Kidney (tissue), 14 donors: ENCODE measurements around the gene XRCC4. TPM values are rescaled to one million over a fixed set of nuclear protein-coding genes. Genes with fewer than 3 reads are reported as not detected.

ENCODE experiments used
- DNase-seq, 5 donors: peaks; one replicate each; pipeline ENCODE4 v3.0.0-alpha.2; 2013 to 2020
- FAIRE-seq: peaks from 2 replicates; lab custom pipeline; 2012; peaks lifted over from hg19 to GRCh38; lab: Jason Lieb, UNC
- H3K27ac ChIP-seq, 2 donors: one replicate each; pipeline ENCODE4 v1.7.0; 2013; ENCODE audit warnings: low read depth in 2 of 2, low read length in 2 of 2, inconsistent platforms in 1 of 2
- H3K27me3 ChIP-seq: one replicate; pipeline ENCODE4 v1.7.1; 2013; ENCODE audit warnings: low read length, inconsistent platforms; ENCODE audit not compliant: control insufficient read depth, insufficient read depth
- H3K36me3 ChIP-seq, 3 donors: one replicate each; pipeline versions ENCODE4 v1.7.0 to v1.7.1; 2013; ENCODE audit warnings: low read length in 3 of 3, control low read depth in 1 of 3, inconsistent platforms in 1 of 3; ENCODE audit not compliant: insufficient read depth in 3 of 3, control insufficient read depth in 2 of 3
- H3K4me1 ChIP-seq, 3 donors: one replicate each; pipeline versions ENCODE4 v1.7.0 to v1.7.1; 2013; ENCODE audit warnings: low read length in 3 of 3, inconsistent platforms in 1 of 3, low read depth in 1 of 3; ENCODE audit not compliant: control insufficient read depth in 2 of 3, insufficient read depth in 2 of 3
- H3K4me3 ChIP-seq, 3 donors: one replicate each; pipeline versions ENCODE4 v1.7.0 to v1.8.1; 2013; ENCODE audit warnings: low read length in 3 of 3, control low read depth in 1 of 3, inconsistent platforms in 1 of 3
- H3K9ac ChIP-seq, 3 donors: one replicate each; pipeline versions ENCODE4 v1.7.0 to v1.7.1; 2013; ENCODE audit warnings: low read length in 3 of 3, control low read depth in 1 of 3, inconsistent platforms in 1 of 3
- H3K9me3 ChIP-seq, 3 donors: one replicate each; pipeline versions ENCODE4 v1.7.0 to v1.7.1; 2013; ENCODE audit warnings: low read length in 3 of 3, control low read depth in 1 of 3, inconsistent platforms in 1 of 3; ENCODE audit not compliant: control insufficient read depth in 2 of 3, insufficient read depth in 1 of 3
- intact Hi-C: fragments of 100-400 bp; cut with DNase I; formaldehyde crosslinking; loops from one replicate; pipeline ENCODE4 v1.11.1; 2022
- polyA plus RNA-seq: library from polyadenylated mRNA; stranded (reverse); fragments of 350-450 nt; fragmentation: Illumina TruSeq; extraction: RNeasy Lipid Tissue Mini Kit (QIAGEN cat#74804); gene quantifications from one replicate; pipeline ENCODE4 v1.2.3, GENCODE V29; 2014; ENCODE audit warnings: low read depth, low replicate concordance; ENCODE audit not compliant: insufficient read depth
- total RNA-seq: library from RNA; stranded (reverse); fragmentation: NEBNext Ultra II Directional; extraction: Animal tissue kit (Norgen Biotek cat#: 25700); gene quantifications from one replicate; pipeline ENCODE4 v1.2.1, GENCODE V29; 2021
- TF ChIP-seq, protein P1 (sequence below): IDR thresholded peaks from 3 replicates; pipeline ENCODE4 v1.5.1; 2012; ENCODE audit warnings: mild to moderate bottlenecking, moderate library complexity, borderline replicate concordance; ENCODE audit not compliant: insufficient read depth; ENCODE audit errors: extremely low read depth
- donor health status: control.
- donor health status: control.
- donor health status: control.
- donor health status: control.
- donor health status: control.
- donor health status: DM: yes; HTN: yes; CAD: no.
- donor health status: Normal renal cell carcinoma (clear cell type).

The XRCC4 gene
- total and polyA plus RNA-seq, 2 donors from 2014 or later: 8.5 to 9.4 TPM

DNA sequence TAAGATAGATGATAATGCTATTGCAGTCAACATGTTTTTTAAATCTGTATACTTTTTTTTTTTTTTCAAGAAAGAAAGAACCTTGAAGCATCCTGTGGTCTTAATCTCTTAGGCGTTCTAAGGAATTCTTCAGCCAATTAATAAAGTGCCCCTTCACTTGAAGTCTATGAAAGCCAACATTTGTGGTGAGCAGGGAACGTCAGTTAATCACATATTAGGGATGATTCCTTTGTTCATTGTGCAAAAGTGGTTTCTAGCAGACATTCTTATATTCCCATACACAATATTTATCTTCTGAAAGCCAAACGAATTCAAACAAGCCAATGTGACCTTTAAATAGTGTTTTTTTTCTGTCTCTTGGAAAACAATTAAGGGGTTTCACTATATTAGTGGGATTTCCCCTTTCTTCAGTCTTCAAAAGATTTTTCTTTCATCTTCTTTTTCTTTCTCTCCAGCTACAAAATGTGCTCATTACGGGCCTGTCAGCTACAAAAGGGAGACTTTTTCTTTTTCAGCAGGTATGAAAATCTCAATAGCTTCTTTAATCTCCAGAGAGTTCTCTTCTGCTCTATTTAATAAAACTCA is 40.3 kb upstream of the XRCC4 start:
- Histone ChIP-seq H3K36me3 (no peaks in the 10 kb centered on the region), H3K9ac (no peak overlapping the region), H3K4me3 (no peak overlapping the region), H3K4me1 (peaks cover 0 to 4% (median 0%) of the 10 kb centered on the region in 3 donors), H3K27me3 (no peaks in the 10 kb centered on the region), H3K9me3 (no peaks in the 10 kb centered on the region), H3K27ac (no peak overlapping the region)
- no peak for FAIRE-seq
- intact Hi-C loops: no loop called here
- TF ChIP-seq, protein P1, sequence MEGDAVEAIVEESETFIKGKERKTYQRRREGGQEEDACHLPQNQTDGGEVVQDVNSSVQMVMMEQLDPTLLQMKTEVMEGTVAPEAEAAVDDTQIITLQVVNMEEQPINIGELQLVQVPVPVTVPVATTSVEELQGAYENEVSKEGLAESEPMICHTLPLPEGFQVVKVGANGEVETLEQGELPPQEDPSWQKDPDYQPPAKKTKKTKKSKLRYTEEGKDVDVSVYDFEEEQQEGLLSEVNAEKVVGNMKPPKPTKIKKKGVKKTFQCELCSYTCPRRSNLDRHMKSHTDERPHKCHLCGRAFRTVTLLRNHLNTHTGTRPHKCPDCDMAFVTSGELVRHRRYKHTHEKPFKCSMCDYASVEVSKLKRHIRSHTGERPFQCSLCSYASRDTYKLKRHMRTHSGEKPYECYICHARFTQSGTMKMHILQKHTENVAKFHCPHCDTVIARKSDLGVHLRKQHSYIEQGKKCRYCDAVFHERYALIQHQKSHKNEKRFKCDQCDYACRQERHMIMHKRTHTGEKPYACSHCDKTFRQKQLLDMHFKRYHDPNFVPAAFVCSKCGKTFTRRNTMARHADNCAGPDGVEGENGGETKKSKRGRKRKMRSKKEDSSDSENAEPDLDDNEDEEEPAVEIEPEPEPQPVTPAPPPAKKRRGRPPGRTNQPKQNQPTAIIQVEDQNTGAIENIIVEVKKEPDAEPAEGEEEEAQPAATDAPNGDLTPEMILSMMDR: no peak
- DNase-seq: no peak

DNA sequence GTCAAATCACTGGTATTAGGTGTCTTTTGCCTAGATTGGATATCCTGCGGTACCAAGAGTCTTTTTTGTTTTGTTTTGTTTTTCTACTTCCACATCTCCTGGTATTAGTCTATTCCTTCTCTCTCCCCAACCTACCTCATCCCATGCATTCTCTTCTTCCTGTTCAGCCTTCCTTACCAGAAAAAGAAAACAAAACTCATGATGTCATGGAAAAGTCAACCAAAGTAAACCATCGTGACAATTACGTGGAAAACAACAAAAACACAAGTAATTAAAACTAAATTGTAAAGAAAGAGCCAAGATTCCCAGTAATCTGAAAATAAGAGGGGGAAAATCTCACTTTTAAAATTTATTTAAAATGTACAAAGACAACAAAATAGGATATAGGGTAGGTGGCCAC is 38.4 kb upstream of the XRCC4 start:
- H3K27me3 ChIP-seq: no peaks in the 10 kb centered on the region
- no peak overlapping the region for H3K4me3 ChIP-seq
- no peak overlapping the region for H3K9ac ChIP-seq
- DNase-seq (no peak), FAIRE-seq (no peak)
- no peaks in the 10 kb centered on the region for H3K36me3 ChIP-seq
- no peaks in the 10 kb centered on the region for H3K9me3 ChIP-seq
- intact Hi-C loops: no loop called here
- TF ChIP-seq, protein P1: no peak
- peaks cover 0 to 4% (median 0%) of the 10 kb centered on the region in 3 donors for H3K4me1 ChIP-seq
- H3K27ac ChIP-seq: no peak overlapping the region

DNA sequence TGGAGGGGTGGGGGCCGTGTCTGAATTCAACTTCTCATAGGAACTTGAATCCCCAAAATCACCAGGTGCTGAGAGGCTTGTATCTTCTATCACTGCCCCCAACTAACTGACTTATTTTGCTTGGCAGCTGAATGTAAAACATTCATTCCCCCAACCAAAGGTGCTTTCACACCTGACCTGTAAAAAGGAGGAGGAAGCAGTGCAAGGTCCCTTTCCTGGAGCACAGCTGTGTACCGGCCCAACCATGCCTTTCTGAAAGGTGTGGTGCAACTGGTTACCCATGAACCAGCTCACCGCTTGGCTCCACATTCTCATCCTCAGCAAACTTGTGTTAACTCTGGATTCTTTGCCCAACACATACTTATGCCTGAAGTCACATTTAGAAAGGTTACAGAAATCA is 34.8 kb upstream of the XRCC4 start:
- Histone ChIP-seq H3K4me3 (no peak overlapping the region), H3K27ac (no peak overlapping the region), H3K27me3 (no peaks in the 10 kb centered on the region), H3K36me3 (no peaks in the 10 kb centered on the region), H3K9ac (no peak overlapping the region), H3K9me3 (no peaks in the 10 kb centered on the region), H3K4me1 (no peaks in the 10 kb centered on the region)
- no peak for DNase-seq
- intact Hi-C loops: no loop called here
- FAIRE-seq: no peak
- TF ChIP-seq, protein P1: no peak

DNA sequence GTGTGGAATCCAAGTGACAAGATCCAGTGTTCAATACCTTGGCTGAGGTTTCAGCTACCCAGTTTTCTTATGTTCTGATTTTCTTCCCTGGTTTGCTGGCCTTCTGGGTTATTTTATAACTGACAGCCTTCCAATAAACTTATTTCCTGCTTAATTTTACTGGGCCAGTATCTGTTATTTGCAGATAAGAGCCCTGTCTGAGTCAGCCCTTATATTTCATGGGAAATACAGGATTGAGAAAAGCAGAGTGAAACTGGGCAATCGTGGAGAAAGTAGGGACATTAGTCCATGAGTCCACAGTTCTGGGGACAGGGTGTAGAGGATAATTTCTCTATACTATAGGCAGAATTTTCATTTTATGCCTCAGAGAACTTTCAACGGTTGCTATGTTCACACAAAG is 32.4 kb upstream of the XRCC4 start:
- H3K36me3 ChIP-seq: no peaks in the 10 kb centered on the region
- no peak overlapping the region for H3K27ac ChIP-seq
- H3K9ac ChIP-seq: no peak overlapping the region
- intact Hi-C loops: no loop called here
- no peaks in the 10 kb centered on the region for H3K4me1 ChIP-seq
- DNase-seq (no peak), FAIRE-seq (no peak)
- H3K4me3 ChIP-seq: no peak overlapping the region
- no peaks in the 10 kb centered on the region for H3K9me3 ChIP-seq
- no peaks in the 10 kb centered on the region for H3K27me3 ChIP-seq
- TF ChIP-seq, protein P1: no peak
